Keratinocyte (primary cell): ENCODE data around the gene SEC14L1.

Experiments used
- EZH2 ChIP-seq: IDR thresholded peaks from one replicate; pipeline ENCODE4 v1.6.1; 2012; ENCODE audit warnings: inconsistent platforms, mild to moderate bottlenecking, low read length, moderate library complexity
- TF ChIP-seq, protein P1 (sequence below), 3 experiments: IDR thresholded peaks in 1 of 3; conservative IDR thresholded peaks in 1 of 3; optimal IDR thresholded peaks in 1 of 3; 2 replicates in 2 of 3; 3 replicates in 1 of 3; pipeline versions ENCODE3 to v1.5.1; 2011; ENCODE audit warnings: low read length in 3 of 3, mild to moderate bottlenecking in 3 of 3, moderate library complexity in 2 of 3, control low read depth in 1 of 3, inconsistent platforms in 1 of 3; ENCODE audit not compliant: insufficient read depth in 2 of 3; ENCODE audit errors: extremely low read depth in 1 of 3

DNA sequence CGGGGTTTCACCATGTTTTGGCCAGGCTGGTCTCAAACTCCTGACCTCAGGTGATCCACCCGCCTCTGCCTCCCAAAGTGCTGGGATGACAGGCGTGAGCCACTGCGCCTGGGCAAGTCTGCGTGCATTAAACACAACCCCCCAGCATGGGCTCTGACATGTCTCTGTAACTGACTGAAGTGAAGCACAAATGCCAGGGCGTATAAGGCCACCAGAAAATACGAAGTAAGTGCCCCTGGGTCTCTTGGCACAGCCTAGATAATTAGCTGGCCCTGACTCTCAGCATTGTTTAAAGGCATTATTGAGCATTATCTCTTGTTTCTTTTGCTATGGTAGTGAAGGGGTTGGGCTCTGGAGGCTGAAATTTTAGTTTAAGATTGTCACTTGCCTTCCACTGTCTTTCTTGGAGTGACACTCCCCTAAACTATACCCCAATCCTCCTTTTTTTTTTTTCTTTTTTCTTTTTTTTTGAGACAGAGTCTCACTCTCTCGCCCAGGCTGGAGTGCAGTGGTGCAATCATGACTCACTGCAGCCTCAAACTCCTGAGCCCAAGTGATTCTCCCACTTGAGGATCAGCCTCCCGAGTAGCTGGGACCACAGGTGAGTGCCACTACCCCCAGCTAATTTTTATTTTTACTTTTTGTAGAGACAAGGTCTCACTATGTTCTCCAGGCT is 8.2 kb upstream of the SEC14L1 start:
- TF ChIP-seq, protein P1, sequence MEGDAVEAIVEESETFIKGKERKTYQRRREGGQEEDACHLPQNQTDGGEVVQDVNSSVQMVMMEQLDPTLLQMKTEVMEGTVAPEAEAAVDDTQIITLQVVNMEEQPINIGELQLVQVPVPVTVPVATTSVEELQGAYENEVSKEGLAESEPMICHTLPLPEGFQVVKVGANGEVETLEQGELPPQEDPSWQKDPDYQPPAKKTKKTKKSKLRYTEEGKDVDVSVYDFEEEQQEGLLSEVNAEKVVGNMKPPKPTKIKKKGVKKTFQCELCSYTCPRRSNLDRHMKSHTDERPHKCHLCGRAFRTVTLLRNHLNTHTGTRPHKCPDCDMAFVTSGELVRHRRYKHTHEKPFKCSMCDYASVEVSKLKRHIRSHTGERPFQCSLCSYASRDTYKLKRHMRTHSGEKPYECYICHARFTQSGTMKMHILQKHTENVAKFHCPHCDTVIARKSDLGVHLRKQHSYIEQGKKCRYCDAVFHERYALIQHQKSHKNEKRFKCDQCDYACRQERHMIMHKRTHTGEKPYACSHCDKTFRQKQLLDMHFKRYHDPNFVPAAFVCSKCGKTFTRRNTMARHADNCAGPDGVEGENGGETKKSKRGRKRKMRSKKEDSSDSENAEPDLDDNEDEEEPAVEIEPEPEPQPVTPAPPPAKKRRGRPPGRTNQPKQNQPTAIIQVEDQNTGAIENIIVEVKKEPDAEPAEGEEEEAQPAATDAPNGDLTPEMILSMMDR (optimal IDR thresholded peaks at IDR 0.05 in 1 of 3, IDR thresholded peaks at IDR 0.05 in 1 of 3, conservative IDR thresholded peaks at IDR 0.05 in 1 of 3; ENCODE audit: extremely low read depth in 1 of 3, insufficient read depth in 2 of 3, low read length in 3 of 3): no peak
- no peak for TF ChIP-seq EZH2
